Heart left ventricle (tissue), 13 donors: ENCODE measurements around the gene CDK6.
"Not testable (repeated sequence)": the region's sequence is repeated elsewhere in the genome, so short reads cannot be mapped to it uniquely, and the experiment has no call there.

ENCODE experiments used
- CTCF ChIP-seq, 12 donors: fragments of 200-600 bp; sonication (generic) in 4 of 12; IDR thresholded peaks; one replicate each; pipeline versions ENCODE4 v1.5.0 to v1.8.0; 2018 to 2022; ENCODE audit warnings: antibody characterized with exemption in 12 of 12, mild to moderate bottlenecking in 5 of 12
- POLR2A ChIP-seq, 2 donors: fragments of 450-650 bp; IDR thresholded peaks; one replicate each; pipeline ENCODE4 v1.6.1; 2017; ENCODE audit warnings: antibody characterized with exemption in 2 of 2, mild to moderate bottlenecking in 2 of 2, moderate library complexity in 2 of 2
- donor health status: ischemic (EF 13 %, LVEDD 7.1; RV severe dilation, severe dysfunction).
- donor health status: DM: no; HTN: yes; CAD: no.
- donor health status: DM: no; HTN: no; CAD: no.
- donor health status: ischemic (EF 25% LVEDD 6.9; RV normal size, moderate dysfunction).
- donor health status: ischemic (EF 25% LVEDD 5.7; RV mildly dilated, moderate dysfunction).
- donor health status: ischemic (EF 35%, LVEDD 5.7; RV mildly dilated, moderate dysfunction).
- donor health status: nonischemic (EF 11% LVEDD 7.7; RV severe dilation, severe dysfunction).
- donor health status: DM: yes; HTN: yes; CAD: no.
- donor health status: PGD.
- donor health status: ischemic (EF 29% LVEDD 5.4; RV normal size, mild dysfunction).
- donor health status: nonischemic (EF 23%, LVEDD 6.1; RV moderate dilation, normal function).

DNA sequence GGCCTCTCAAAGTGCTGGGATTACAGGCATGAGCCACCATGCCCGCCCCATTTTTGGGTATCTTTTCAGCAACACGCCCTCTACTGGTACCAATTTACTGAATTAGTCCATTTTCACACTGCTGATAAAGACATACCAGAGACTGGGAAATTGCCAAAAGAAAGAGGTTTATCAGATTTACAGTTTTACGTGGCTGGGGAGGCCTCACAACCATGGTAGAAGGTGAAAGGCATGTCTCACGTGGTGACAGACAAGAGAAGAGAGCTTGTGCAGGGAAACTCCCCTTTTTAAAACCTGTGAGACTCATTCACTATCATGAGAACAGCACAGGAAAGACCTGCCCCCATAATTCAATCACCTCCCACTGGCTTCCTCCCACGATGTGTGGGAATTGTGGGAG, 27.8 kb upstream of the CDK6 start:
- TF ChIP-seq POLR2A (IDR thresholded peaks at IDR 0.05), result not testable (repeated sequence)
- peak in 1 of 12 donors; percentile 25 for TF ChIP-seq CTCF (IDR thresholded peaks at IDR 0.05)
